H7 (cell line): Measurements from ENCODE around the gene FBXO38. TPM values are rescaled to one million over a fixed set of nuclear protein-coding genes. Genes with fewer than 3 reads are reported as not detected.
A peak's percentile ranks its signal among the peaks of the same experiment; 100 is the strongest.
"Not testable (repeated sequence)": the region's sequence is repeated elsewhere in the genome, so short reads cannot be mapped to it uniquely, and the experiment has no call there.

Experiments used
- DNase-seq: peaks from one replicate; pipeline ENCODE4 v3.0.0; 2012
- H3K27me3 ChIP-seq: 2 replicates; pipeline ENCODE4 v1.6.0; 2011; ENCODE audit warnings: mild to moderate bottlenecking, low read length; ENCODE audit not compliant: control insufficient read depth, insufficient read depth
- H3K36me3 ChIP-seq: replicated peaks from 2 replicates; pipeline ENCODE4 v1.5.1; 2011; ENCODE audit warnings: low read length; ENCODE audit not compliant: control insufficient read depth, insufficient read depth
- H3K4me3 ChIP-seq: 2 replicates; pipeline ENCODE4 v1.5.1; 2011; ENCODE audit warnings: low read depth, mild to moderate bottlenecking, control low read depth, low read length, moderate library complexity; ENCODE audit not compliant: insufficient read depth
- total RNA-seq: library from RNA; depleted of rRNA; stranded (reverse); fragments of >200 nt; shearing (Covaris generic); gene quantifications from 2 replicates; pipeline ENCODE4 v1.2.3, GENCODE V29; 2014

FBXO38 gene
- total RNA-seq, 1 experiment from 2014 or later: 29.4 TPM

DNA sequence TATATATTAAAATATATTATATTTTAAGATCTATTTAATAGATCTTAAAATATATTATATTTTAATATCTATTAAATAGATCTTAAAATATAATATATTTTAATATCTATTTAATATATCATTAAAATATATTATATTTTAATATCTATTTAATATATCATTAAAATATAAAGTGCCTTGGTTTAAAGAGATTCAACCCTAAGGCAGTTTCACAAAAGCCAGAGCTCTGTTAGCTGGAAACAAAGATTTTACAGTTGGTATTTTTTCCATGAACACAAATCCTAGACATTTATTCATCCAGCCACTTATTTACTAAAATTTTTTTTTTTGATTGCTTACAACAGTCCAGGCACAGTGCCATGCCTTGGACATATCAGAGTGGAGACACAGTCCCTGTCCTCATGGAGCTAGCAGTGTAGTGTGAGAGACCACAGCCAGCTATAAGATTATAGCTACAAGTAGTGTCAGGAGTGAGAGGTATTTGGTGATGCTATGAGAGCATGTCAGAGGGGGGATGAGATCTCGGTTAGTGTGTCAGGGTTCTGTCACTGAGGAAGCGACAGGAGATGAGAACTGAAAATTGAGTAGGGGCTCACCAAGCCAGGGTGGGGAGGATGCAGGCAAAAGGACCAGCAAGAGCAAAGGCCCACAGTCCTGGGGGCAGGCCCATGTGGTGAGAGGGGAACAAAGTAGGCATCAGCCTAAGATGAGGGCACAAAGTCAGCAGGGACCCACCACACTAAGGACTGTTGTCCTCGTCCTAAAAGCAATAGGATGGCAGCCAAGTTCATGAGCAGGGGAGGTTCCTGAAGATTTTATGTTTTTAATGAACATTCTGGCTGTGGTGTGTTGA lies 74.5 kb downstream of the FBXO38 start:
- no peak overlapping the region for H3K4me3 ChIP-seq

DNA sequence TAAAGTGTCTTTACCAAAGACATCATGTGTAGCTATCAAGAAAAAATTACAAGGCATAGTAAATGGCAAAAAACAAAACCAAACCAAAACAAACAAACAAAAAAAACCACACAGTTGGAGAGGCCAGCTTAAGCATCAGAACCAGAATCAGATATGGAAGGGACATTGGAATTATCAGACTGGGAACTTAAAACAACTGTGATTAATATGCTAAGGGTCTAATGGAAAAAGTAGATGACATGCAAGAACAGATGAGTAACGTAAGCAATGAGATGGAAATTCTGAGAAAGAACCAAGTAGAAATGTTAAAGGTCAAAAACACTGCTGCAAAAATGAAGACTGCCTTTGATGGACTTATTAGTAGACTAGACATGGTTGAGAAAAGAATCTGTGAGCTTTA lies 75.9 kb downstream of the FBXO38 start:
- no peaks in the 10 kb centered on the region for H3K27me3 ChIP-seq
- no peak overlapping the region for H3K4me3 ChIP-seq
- DNase-seq: no peak
- H3K36me3 ChIP-seq: no peaks in the 10 kb centered on the region

More for the DNA sequence above, 74.5 kb downstream of the FBXO38 start:
- Histone ChIP-seq H3K27me3 (no peaks in the 10 kb centered on the region), H3K36me3 (no peaks in the 10 kb centered on the region)
- no peak for DNase-seq

DNA sequence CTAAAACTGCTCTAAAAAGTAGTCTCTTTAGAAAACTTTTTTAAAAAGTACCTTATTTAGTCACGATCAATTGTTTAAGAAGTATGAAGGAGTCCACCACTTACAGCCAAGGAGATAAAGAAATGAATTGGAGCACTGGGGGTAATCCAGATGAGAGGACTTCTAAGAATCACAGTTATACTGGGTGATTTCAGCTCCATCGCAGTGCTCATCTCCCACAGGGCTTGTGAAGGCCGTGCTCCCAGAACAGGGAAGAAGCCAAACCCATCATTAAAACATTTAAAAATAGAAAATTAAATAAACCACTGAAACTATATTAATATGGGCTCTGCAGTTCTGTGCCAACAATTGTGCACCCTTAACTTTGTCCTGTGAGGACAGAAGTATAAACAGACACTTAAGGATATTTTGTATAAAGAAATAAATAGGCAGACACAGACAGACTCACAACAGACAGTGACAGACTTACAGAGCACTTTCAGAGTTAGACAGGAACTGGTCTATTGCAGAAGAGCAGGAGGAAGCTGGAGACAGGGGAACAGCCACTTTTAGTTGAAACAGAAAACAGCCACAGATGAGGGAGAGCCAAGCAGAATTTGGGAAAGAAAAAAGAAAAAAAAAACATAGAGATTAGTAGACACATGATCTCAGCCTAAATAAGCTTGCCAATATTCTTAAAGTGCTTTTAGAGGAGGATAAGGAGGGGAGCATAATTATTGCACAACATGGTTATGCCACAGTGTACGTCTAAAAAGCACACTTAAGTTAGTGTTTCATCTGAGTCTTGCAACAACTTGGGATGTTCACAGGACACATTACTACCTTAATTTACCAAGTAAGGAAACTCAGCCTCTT lies 81.8 kb downstream of the FBXO38 start:
- Histone ChIP-seq H3K27me3 (no peaks in the 10 kb centered on the region), H3K4me3 (no peak overlapping the region), H3K36me3 (no peaks in the 10 kb centered on the region; the same call in 1 of the 2 replicates)
- no peak for DNase-seq

DNA sequence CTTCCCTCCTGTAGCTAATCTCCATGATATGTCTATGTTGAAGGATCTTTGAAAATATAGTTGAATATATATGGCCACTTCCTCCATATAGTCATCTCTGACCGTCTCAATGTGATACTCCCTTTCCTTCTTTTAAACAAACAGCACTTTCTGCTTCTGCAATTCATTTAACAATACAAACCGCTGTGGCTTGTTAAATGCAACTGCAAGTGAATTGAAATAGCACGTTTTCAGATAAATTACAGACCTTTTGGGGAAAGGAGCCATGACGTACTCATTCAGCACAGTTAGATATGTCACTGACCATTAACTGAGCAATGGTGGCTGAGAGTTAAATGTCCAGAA lies 82.5 kb downstream of the FBXO38 start:
- no peaks in the 10 kb centered on the region for H3K27me3 ChIP-seq
- DNase-seq: no peak
- no peaks in the 10 kb centered on the region; the same call in 1 of the 2 replicates for H3K36me3 ChIP-seq
- H3K4me3 ChIP-seq: no peak overlapping the region

DNA sequence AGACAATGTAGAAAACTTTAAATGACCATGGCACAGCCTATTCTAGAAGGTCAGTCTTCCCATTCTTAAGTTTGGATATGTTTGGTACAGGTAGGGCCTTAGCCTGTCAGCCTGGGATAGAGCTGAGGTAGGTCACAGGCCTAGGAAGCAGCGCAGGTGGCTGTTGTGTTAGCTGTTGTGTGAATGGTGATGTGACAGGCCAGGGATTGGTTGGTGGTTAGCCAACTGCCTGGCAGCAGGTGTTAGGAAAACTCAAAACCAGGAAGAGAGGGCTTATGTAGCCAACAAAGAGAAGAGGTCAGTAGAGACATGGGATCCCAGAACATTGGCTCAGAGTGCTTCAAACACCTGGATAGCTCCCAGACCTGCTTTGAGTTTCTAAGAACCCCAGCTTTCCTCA lies 84.2 kb downstream of the FBXO38 start:
- Histone ChIP-seq H3K27me3 (no peaks in the 10 kb centered on the region), H3K36me3 (no peaks in the 10 kb centered on the region; the same call in 1 of the 2 replicates), H3K4me3 (no peak overlapping the region)
- no peak for DNase-seq

DNA sequence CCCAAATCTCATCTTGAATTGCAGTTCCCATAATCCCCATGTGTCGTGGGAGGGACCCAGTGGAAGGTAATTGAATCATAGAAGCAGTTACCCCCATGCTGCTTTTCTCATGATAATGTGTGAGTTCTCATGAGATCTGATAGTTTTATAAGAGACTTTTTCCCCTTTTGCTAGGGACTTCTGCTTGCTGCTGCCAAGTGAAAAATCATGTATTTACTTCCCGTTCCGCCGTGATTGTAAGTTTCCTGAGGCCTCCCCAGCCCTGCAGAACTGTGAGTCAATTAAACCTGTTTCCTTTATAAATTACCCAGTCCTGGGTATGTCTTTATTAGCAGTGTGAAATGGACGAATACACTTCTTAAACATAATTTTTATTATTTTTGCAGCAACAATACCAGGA lies 85.0 kb downstream of the FBXO38 start:
- H3K27me3 ChIP-seq, DNase-seq, H3K4me3 ChIP-seq, H3K36me3 ChIP-seq: not testable (repeated sequence)

DNA sequence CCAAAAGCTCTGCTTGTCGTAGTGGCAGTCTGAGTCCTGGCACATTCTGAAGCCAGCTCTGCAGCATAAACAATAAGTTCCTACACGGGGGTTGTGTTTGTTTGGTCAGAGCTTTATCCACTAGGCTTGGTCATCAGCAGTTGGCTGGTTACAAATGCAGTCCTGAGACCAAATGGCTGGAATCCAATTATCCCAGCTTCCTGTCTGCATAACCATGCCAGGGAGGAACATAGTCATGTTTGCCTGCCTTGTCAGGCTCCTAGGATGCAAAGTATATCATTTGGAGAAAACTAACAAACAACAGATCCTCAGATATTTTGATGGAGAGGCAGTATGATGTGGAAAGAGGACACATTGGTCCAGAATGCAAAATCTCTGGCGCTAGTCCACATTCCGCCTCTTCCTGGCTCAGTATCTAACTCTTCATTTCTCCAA lies 85.8 kb downstream of the FBXO38 start:
- Histone ChIP-seq H3K36me3 (no peaks in the 10 kb centered on the region; the same call in 1 of the 2 replicates), H3K4me3 (no peak overlapping the region), H3K27me3 (no peaks in the 10 kb centered on the region)
- no peak for DNase-seq

DNA sequence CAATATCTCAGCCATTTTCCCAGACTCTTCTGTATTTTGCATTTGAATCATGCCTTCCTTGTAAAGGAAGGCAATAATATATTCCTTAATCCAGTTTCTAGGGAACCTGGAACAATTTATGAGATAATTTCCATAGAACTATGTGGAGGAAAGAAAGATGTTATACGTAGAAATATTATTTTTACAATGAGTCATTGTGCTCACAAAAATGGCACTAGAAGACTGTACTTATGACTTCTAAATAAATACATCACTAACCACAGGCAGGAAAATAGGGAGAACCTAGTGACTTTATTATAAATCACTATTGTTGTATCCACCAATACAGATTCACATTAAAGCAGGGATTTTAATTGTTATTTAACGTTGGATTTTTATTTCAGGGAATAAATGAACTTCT lies 87.6 kb downstream of the FBXO38 start:
- Histone ChIP-seq H3K27me3 (no peaks in the 10 kb centered on the region), H3K36me3 (no peaks in the 10 kb centered on the region; the same call in 1 of the 2 replicates), H3K4me3 (no peak overlapping the region)
- DNase-seq: no peak

DNA sequence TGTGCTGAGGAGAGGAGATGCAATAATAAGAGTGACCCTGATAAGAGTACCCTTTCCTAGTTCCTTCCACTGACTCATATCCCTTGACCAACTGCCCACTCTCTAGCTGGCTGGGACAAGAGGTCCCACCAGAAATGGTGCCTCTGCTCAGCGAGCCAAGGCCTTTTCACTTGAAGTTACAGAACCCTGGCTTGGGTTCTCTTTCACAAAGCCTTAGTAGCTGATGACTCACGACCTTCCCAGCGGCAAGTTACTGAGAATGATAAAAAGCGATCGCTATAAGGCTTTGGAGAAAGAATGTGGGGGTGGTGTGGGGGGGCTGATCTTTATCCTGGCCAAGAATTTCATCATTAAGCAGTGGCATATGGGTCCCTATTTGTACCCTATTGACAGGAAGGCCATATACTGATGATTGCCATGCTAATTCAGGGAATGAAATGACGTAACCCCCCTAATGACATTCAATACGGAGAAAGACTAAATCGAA lies 90.3 kb downstream of the FBXO38 start:
- Histone ChIP-seq H3K36me3 (no peaks in the 10 kb centered on the region), H3K4me3 (no peak overlapping the region), H3K27me3 (no peaks in the 10 kb centered on the region)
- no peak for DNase-seq

DNA sequence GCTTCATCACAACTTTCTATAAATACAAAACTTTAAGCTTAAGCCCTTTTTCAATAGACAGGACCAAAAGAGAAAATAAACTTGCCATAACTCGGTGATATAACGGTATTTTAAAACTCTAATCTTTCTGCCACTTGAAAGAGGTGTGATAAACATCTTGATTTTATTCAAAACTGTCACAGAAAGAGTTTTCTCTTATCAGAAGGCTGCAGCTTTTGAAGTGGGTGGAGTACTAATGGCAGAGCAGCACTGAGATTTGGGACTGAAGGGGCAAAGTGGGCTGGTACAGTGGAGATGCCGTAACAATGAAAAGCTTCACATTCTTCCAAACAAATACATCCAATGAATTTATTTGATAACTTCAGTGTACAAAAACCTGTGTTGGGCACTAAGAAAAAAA lies 92.5 kb downstream of the FBXO38 start:
- DNase-seq: no peak
- no peaks in the 10 kb centered on the region for H3K27me3 ChIP-seq
- H3K4me3 ChIP-seq: no peak overlapping the region

DNA sequence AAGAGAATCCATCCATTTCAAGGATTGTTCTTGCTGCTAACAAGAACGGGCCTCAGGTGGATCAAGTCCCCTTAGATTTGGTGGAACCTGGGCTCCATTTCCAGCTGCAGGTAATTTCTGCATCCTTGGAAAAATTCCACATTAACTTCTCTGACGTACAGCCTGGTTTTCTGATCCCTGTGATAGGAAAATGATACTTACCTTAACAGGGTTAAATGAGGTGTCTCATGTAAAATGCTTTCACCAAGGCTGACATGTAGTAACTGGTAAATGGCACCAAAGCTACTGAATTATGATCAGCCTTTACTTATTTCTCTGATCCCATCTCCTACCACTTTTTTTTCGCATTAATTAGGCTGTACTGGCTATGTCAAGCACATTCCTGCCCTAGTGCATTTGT lies 93.7 kb downstream of the FBXO38 start:
- no peak overlapping the region for H3K4me3 ChIP-seq
- no peaks in the 10 kb centered on the region for H3K27me3 ChIP-seq
- no peaks in the 10 kb centered on the region for H3K36me3 ChIP-seq
- DNase-seq: no peak

More for the DNA sequence above, 92.5 kb downstream of the FBXO38 start:
- H3K36me3 ChIP-seq: no peaks in the 10 kb centered on the region

DNA sequence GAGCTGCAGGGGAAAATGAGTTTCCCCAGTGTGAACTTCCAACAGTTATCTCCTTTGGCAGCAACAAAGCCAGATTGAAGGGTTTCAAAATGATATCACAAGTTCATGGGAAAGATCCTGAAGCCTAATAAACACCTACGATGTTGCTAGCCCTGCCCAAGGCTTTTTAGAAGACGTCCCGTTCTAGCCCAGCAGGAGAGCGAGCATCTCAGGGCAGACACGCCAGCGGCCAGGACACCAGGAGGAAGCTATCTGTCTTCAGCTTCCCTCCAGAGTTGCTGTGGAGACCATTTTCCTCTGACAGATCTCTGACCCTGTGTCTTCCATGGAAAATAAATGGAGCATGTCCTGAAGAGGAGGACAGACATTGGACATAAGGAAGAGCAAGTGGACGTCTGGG lies 98.4 kb downstream of the FBXO38 start:
- Histone ChIP-seq H3K27me3 (no peaks in the 10 kb centered on the region; the same call in 1 of the 2 replicates), H3K36me3 (no peaks in the 10 kb centered on the region), H3K4me3 (no peak overlapping the region)
- DNase-seq: no peak

DNA sequence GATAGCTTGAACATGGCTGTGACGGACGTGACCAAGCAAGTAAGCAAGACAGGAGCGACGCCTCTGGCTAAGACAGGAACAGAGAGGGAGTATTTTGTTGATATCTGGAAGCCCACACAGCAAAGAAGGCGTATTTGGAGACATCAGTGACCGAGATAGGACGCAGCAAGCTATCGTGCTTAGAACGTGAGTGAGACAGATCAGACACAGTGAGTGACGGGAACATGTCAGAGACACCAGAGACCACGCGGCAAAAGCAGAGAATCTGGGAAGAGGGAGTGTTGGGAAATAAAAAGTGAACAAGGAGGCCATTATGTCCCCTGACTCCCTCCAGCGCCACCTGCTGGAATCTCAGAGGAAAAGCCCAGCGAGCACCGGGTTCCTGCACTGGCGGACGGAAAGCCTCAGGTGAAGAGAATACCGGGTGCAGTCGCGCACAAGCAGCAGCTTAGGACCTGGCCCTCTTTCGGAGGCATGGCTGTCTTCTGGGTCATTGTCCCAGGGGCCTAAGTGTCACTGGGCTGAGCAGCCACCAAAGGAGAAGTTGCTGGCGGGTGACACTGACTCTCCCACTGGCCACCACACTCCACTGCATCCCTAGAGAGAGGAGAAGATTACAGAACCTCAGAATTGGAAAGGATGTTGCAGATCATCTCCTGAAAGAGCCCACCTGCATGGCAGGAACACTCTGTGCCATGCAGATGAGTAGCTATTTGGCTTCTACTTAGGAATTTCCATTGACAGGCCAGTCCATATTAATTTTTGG lies 99.1 kb downstream of the FBXO38 start:
- DNase-seq: peak; percentile 52
- H3K27me3 ChIP-seq: no peaks in the 10 kb centered on the region; the same call in 1 of the 2 replicates
- no peak overlapping the region for H3K4me3 ChIP-seq
- no peaks in the 10 kb centered on the region for H3K36me3 ChIP-seq

DNA sequence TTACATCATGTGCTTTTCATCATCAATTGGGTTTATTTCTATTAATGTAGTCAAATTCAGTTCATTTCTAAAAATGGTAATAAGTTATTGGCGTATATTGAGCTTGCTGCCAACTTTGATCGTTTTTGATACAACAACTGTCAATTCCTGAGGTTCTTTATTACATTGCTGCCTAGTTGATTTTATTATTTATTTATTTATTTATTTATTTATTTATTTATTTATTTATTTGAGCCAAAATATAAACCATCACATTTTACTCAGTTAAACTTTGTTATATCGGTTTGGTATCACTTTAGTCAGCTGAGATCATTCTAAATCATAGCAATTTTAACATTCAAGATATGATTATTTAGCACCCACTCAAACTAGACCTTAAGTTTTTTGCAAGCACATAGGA lies 100.0 kb downstream of the FBXO38 start:
- Histone ChIP-seq H3K27me3 (no peaks in the 10 kb centered on the region; the same call in none of the 2 replicates), H3K36me3 (no peaks in the 10 kb centered on the region), H3K4me3 (no peak overlapping the region)
- DNase-seq: no peak
